GM18909 (cell line): ENCODE results near the gene RFX3.
A peak's percentile ranks its signal among the peaks of the same experiment; 100 is the strongest.
"Not testable (repeated sequence)": the region's sequence is repeated elsewhere in the genome, so short reads cannot be mapped to it uniquely, and the experiment has no call there.

ENCODE experiments used
- ATAC-seq: cut with Tn5 transposase; IDR thresholded peaks from one replicate; pipeline ENCODE4 v1.9.1; 2021; ENCODE audit warnings: mild to moderate bottlenecking; ENCODE audit not compliant: unreplicated experiment, poor library complexity

Gene RFX3

DNA sequence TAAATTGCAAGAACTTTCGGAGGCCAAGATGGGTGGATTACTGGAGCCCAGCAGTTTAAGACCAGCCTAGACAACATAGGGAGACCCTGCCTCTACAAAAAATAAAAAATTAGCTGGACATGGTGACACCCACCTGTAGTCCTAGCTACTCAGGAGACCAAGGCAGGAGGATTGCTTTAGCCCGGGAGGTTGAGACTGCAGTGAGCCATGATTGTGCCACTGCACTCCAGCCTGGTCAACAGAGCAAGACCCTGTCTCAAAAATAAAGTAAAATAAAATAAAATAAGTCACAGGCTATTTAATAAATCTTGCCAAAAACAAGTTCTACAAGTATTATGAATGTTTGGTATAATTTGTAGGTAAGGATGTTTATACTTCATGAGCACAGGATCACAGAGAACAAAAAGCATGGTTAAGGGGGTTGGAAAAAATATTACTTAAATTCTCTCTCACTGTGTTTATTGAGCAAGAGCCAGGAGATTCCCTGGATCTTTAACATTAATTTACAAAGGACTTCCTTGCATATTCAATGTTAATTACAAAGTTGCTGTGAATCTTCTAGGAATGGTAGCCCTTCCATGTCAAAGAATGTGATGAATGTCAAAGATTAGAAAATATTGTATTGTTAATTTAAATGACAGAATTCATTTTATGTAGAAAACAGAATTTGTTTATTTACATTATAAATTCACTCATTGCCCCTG lies 164.0 kb downstream of the RFX3 start:
- no peak for ATAC-seq

DNA sequence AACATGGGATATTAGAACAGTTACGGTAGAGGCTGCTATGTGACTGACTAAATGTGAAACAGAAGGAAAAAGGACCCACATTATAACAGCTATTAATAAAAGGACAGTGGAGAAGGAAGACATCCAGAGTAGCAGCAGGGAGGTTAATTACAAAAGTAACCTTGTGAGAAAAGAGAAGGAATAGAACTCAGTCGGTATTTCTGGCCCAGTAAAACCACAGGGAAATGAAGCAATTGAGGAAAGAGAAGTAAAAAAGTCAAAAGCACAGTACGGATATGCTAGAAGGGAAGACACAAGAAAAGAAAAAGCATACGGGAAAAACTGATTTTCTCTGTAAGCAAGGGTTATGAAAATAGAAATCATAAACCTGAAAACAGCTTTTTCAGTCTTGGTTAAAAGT lies 164.7 kb downstream of the RFX3 start:
- ATAC-seq: no peak

GRCh38 chr9:3360245-3360644 lies 165.6 kb downstream of the RFX3 start:
- ATAC-seq: no peak

DNA sequence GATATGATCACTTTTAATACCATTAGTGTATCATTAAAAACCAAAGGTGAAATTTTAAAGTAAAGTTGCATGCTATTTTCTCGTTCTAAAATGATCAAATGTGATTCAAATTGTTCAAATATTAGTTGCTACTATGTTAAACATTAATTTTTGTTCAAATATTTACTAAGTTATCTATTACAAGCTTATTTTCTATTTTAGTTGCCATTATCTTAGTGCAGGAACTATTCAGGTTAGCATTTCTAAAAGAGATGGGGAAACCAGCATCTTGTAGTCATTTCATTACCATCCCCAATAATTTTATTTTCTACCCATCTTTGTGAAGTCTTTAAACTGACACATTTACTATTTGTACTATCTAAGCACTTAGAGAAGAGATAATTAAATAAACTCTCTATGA lies 166.0 kb downstream of the RFX3 start:
- ATAC-seq: no peak

GRCh38 chr9:3359048-3359692 lies 166.6 kb downstream of the RFX3 start:
- ATAC-seq: no peak

- no peak for ATAC-seq
Observed at GRCh38 chr9:3348169-3348568, 177.6 kb downstream of the RFX3 start.

- ATAC-seq: no peak
Observed at GRCh38 chr9:3346549-3346948, 179.3 kb downstream of the RFX3 start.

DNA sequence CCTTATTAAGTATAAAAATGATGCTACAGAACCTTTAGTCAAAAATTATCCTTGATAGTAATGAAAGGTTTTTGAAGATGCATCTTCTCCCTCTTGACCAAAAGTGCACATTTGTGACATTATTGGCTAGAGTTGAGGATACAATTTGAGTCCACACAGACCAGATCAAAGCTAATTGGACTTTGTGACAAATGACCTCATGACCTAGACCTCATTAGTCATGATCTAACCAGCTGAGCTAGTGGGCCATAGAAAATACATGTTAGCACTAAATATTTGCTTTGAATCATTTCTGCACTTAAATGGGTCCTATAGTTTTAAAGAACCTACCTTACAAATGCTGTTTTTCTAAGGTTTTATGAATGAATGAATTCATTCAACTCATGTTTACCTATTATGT lies 182.1 kb downstream of the RFX3 start:
- no peak for ATAC-seq

DNA sequence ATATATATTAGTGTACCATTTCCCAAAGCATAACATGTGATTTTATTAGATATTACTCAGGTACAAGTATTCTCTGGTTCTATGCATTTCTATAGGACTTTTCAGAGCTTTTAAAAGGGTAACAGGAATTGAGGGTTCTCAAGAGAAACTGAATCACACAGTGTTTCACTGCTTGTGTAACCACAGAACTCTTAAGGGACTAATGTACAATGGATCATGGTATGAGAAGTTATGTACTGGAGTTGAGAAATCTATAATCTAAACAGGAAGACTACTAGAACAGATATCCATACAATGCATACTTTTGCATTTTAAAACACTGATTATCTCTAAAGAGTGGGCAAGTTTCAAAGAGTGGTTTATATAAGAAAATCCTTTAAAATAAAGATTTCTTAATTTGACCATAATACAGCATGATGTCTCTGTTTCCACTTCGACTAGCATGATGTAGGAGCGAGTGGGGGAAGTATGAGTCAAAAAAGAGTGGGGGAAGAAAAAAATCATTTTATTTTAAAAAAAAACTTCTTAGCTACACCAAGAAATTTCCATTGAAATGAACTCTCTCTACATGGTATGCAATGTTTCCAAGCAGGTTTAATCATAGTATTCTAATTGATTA lies 183.5 kb downstream of the RFX3 start:
- no peak for ATAC-seq

GRCh38 chr9:3337515-3338225 lies 188.1 kb downstream of the RFX3 start:
- no peak for ATAC-seq

- ATAC-seq: no peak
Observed at GRCh38 chr9:3336951-3337350, 188.8 kb downstream of the RFX3 start.

GRCh38 chr9:3332802-3333201 lies 193.0 kb downstream of the RFX3 start:
- ATAC-seq: no peak

DNA sequence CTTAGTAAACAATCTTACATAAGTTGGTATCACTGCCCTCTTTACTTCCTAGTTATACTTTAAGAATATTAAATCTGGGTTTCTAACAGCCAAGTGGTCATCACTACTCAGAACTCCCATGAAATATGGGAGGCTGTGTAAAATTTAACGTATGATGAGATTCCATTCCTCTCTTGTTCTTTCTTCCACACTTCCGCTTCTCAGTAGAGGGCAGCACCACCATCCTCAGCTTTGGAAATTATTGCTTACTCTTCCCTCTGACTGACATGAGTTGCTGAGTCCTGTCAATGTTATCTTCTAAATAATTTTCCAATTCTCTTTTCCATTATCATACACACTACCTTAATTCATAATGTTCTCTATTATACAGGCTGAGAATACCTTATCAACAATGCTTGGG lies 194.0 kb downstream of the RFX3 start:
- ATAC-seq: no peak

GRCh38 chr9:3330792-3331420 lies 194.9 kb downstream of the RFX3 start:
- no peak for ATAC-seq

DNA sequence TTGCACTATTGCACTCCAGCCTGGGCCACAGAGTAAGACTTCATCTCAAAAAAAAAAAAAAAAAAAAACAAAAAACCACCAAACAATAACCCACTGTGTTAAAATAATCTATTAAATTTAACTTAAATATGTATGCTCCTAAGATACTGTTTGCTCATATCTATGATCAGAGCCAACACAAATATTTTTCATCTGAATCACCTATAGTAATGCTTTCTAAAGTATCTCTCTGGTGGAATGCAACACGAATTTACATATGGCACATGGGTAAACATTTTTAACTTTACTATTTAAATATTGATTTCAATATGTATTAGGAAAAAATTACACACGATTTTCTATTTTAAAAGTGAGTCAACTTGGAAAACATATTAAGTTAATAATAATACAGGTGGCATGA lies 196.4 kb downstream of the RFX3 start:
- ATAC-seq: no peak

- no peak for ATAC-seq
Observed at GRCh38 chr9:3323714-3324113, 202.1 kb downstream of the RFX3 start.

DNA sequence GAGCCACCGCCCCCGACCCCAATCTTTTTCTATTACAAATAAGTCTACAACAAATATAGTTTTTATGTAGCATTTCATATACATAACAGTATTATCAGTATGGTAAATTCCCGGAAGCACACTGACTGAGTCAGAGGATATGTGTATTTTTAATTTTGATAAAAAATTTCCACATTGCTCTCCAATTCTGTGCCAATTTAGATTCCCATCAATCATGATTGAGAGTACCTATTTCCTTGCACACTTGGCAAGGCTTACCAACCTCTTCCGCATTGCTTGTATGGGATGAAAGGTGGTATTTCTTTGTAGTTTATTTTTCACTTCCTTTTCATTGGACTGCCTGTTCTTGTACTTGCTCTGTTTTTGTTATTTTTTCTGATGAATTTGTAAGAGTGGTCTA lies 204.6 kb downstream of the RFX3 start:
- no peak for ATAC-seq

DNA sequence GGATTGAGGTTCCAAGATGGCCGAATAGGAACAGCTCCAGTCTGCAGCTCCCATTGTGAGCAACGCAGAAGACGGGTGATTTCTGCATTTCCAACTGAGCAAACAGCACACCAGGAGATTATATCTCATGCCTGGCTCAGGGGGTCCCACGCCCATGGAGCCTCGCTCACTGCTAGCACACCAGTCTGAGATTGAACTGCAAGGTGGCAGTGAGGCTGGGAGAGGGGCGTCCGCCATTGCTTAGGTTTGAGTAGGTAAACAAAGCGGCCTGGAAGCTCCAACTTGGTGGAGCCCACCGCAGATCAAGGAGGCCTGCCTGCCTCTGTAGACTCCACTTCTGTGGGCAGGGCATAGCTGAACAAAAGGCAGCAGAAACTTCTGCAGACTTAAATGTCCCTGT lies 213.2 kb downstream of the RFX3 start:
- not testable (repeated sequence) for ATAC-seq

- ATAC-seq: no peak
Observed at GRCh38 chr9:3308609-3309008, 217.2 kb downstream of the RFX3 start.

DNA sequence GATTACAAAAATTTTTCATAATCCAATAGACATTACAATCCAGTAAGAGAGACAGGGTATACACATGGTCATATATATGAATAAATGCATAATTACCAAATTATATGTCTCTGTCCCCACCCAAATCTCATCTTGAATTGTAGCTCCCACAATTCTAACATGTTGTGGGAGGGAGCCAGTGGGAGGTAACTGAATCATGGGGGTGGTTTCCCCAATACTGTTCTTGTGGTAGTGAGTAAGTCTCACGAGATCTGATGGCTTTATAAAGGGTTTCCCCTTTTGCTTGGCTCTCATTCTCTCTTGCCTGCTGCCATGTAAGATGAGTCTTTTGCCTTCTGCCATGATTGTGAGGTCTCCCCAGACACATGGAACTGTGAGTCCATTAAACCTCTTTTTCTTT lies 221.4 kb downstream of the RFX3 start:
- not testable (repeated sequence) for ATAC-seq

- peak; percentile 99 for ATAC-seq
Observed at GRCh38 chr9:3299872-3300271, 225.9 kb downstream of the RFX3 start.
